ENCODE measurements around the gene UBR7. TPM values are rescaled to one million over a fixed set of nuclear protein-coding genes. Genes with fewer than 3 reads are reported as not detected.
"Not testable (repeated sequence)": the region's sequence is repeated elsewhere in the genome, so short reads cannot be mapped to it uniquely, and the experiment has no call there.

UBR7 gene
- 24.8 and 45.7 TPM in 2 replicates for total RNA-seq

- peak; percentile 74 for DNase-seq (ENCODE audit: low read depth)
- peak within 1 kb of the TSS; percentile 94 for H3K4me3 ChIP-seq (ENCODE audit: low read depth, low read length)
- peak; percentile 41 for TF ChIP-seq CTCF (conservative IDR thresholded peaks at IDR 0.05; ENCODE audit: low read depth, low read length)
Measured at GRCh38 chr14:93206793-93207467, at the start of gene UBR7, which contains the start of gene GON7. UBR7 (plus strand) TSS chr14:93207256; CDS start chr14:93207292, 36 bp downstream. GON7 (minus strand) TSS chr14:93207065; CDS start chr14:93207037, 28 bp downstream.

- not testable (repeated sequence) for DNase-seq (ENCODE audit: low read depth); H3K4me3 ChIP-seq (ENCODE audit: low read depth, low read length)
Measured at GRCh38 chr14:93158349-93158748, 48.7 kb upstream of the UBR7 start.

- H3K4me3 ChIP-seq (ENCODE audit: low read depth, low read length); DNase-seq (ENCODE audit: low read depth): not testable (repeated sequence)
Measured at GRCh38 chr14:93159625-93160352, 47.3 kb upstream of the UBR7 start.

- TF ChIP-seq CTCF (conservative IDR thresholded peaks at IDR 0.05; ENCODE audit: low read depth, low read length), result peak; percentile 63
- DNase-seq (ENCODE audit: low read depth), result no peak
- no peak overlapping the region for H3K4me3 ChIP-seq (ENCODE audit: low read depth, low read length)
Measured at GRCh38 chr14:93160353-93160801, 46.7 kb upstream of the UBR7 start.

GRCh38 chr14:93161411-93161940 is 45.6 kb upstream of the UBR7 start:
- no peak for DNase-seq (ENCODE audit: low read depth)
- TF ChIP-seq CTCF (conservative IDR thresholded peaks at IDR 0.05; ENCODE audit: low read depth, low read length), result no peak
- no peak overlapping the region for H3K4me3 ChIP-seq (ENCODE audit: low read depth, low read length)

GRCh38 chr14:93163564-93163963 is 43.5 kb upstream of the UBR7 start:
- no peak overlapping the region for H3K4me3 ChIP-seq (ENCODE audit: low read depth, low read length)
- no peak for TF ChIP-seq CTCF (conservative IDR thresholded peaks at IDR 0.05; ENCODE audit: low read depth, low read length)
- no peak for DNase-seq (ENCODE audit: low read depth)

- peak; percentile 49 for DNase-seq (ENCODE audit: low read depth)
Measured at GRCh38 chr14:93165271-93166265, 41.5 kb upstream of the UBR7 start.

GRCh38 chr14:93168610-93169009 is 38.4 kb upstream of the UBR7 start:
- not testable (repeated sequence) for H3K4me3 ChIP-seq (ENCODE audit: low read depth, low read length); DNase-seq (ENCODE audit: low read depth)

More at GRCh38 chr14:93165271-93166265, 41.5 kb upstream of the UBR7 start:
- H3K4me3 ChIP-seq (ENCODE audit: low read depth, low read length), result peak overlapping the region; percentile 19

GRCh38 chr14:93169619-93170018 is 37.4 kb upstream of the UBR7 start:
- not testable (repeated sequence) for H3K4me3 ChIP-seq (ENCODE audit: low read depth, low read length); DNase-seq (ENCODE audit: low read depth)

GRCh38 chr14:93170141-93170540 is 36.9 kb upstream of the UBR7 start:
- H3K4me3 ChIP-seq (ENCODE audit: low read depth, low read length); DNase-seq (ENCODE audit: low read depth): not testable (repeated sequence)

Measured in epithelial cell of proximal tubule (primary cell).